Measurements from ENCODE around the gene CACNG1.

GRCh38 chr17:67054608-67055007 is 10.3 kb downstream of the CACNG1 start:
- TF ChIP-seq CTCF (IDR thresholded peaks at IDR 0.05; ENCODE audit: poor library complexity) (no peak), EZH2 (IDR thresholded peaks at IDR 0.05; ENCODE audit: borderline replicate concordance) (no peak)

Measured in hepatocyte (in vitro differentiated cells).